Panc1 (cell line): ENCODE results near the gene SPOCK1. TPM values are rescaled to one million over a fixed set of nuclear protein-coding genes. Genes with fewer than 3 reads are reported as not detected.

Experiments
- ATAC-seq: fragments of 200-7000 bp; cut with Tn5 transposase; 2 replicates; pipeline ENCODE4 v1.9.1; 2020; ENCODE audit warnings: mild to moderate bottlenecking, moderate library complexity
- BruUV-seq: library from RNA; stranded (reverse); fragments of 400-500 nt; replicated peaks from 2 replicates; lab custom pipeline; 2021; lab: Mats Ljungman, UMichigan
- CTCF ChIA-PET: fragments of 300-600 bp; sonication (Branson Sonifier 250); formaldehyde crosslinking; loops from one replicate; lab custom pipeline; 2022; ENCODE audit warnings: antibody characterized with exemption; lab: Charles Lee
- POLR2A ChIA-PET: fragments of 300-600 bp; sonication (Branson Sonifier 250); formaldehyde crosslinking; loops from one replicate; lab custom pipeline; 2022; ENCODE audit warnings: antibody characterized with exemption; lab: Charles Lee
- DNase-seq: peaks from one replicate; pipeline ENCODE4 v3.0.0-alpha.2; 2010; ENCODE audit warnings: low read depth, low spot score
- H3K27ac ChIP-seq: 2 replicates; pipeline ENCODE4 v1.5.1; 2011; ENCODE audit warnings: mild to moderate bottlenecking, low read length, inconsistent platforms
- H3K27me3 ChIP-seq: fragments of 200-500 bp; sonication (Bioruptor generic); 2 replicates; pipeline ENCODE4 v1.6.0; 2014; ENCODE audit warnings: low read length, inconsistent platforms; ENCODE audit not compliant: control insufficient read depth, insufficient read depth
- H3K36me3 ChIP-seq: fragments of 200-500 bp; sonication (Bioruptor generic); 2 replicates; pipeline ENCODE4 v1.5.1; 2014; ENCODE audit warnings: inconsistent platforms, mild to moderate bottlenecking, low read length, moderate library complexity; ENCODE audit not compliant: control insufficient read depth, insufficient read depth
- H3K4me1 ChIP-seq: 2 replicates; pipeline ENCODE4 v1.5.1; 2011; ENCODE audit warnings: inconsistent platforms, mild to moderate bottlenecking, low read length, moderate library complexity; ENCODE audit not compliant: control insufficient read depth, insufficient read depth
- H3K4me3 ChIP-seq, 2 experiments: 2 replicates each; pipeline ENCODE4 v1.5.1; 2011 to 2012; ENCODE audit warnings: low read depth in 2 of 2, low read length in 2 of 2, mild to moderate bottlenecking in 2 of 2, inconsistent platforms in 1 of 2, moderate library complexity in 1 of 2
- H3K9me3 ChIP-seq: fragments of 200-500 bp; sonication (Bioruptor generic); 2 replicates; pipeline ENCODE4 v1.5.1; 2014; ENCODE audit warnings: low read depth, mild to moderate bottlenecking, inconsistent platforms, low read length, moderate library complexity; ENCODE audit not compliant: control insufficient read depth, insufficient read depth
- POLR2AphosphoS5 ChIP-seq: IDR thresholded peaks from 2 replicates; pipeline ENCODE4 v1.6.1; 2012; ENCODE audit warnings: mild to moderate bottlenecking, low read depth, low read length, moderate library complexity
- SIN3A ChIP-seq: IDR thresholded peaks from 2 replicates; pipeline ENCODE4 v1.6.1; 2012; ENCODE audit warnings: low read depth, mild to moderate bottlenecking, low read length, moderate library complexity, borderline replicate concordance; ENCODE audit not compliant: insufficient read depth
- TCF7L2 ChIP-seq: IDR thresholded peaks from 2 replicates; pipeline ENCODE4 v1.6.1; 2011; ENCODE audit warnings: mild to moderate bottlenecking, low read depth, low read length, inconsistent platforms
- in situ Hi-C: cut with HindIII; loops from 2 replicates; pipeline ENCODE4 v1.10.0; 2016; ENCODE audit warnings: low sequenced_read_pairs, low pct_unique_long_range_greater_than_20kb
- intact Hi-C: fragments of 100-400 bp; cut with micrococcal nuclease; formaldehyde crosslinking; loops from one replicate; pipeline ENCODE4 v1.10.0; 2022; ENCODE audit not compliant: unreplicated experiment
- total RNA-seq: library from RNA; stranded (reverse); gene quantifications from one replicate; pipeline ENCODE4 v1.2.1, GENCODE V29; 2021; ENCODE audit not compliant: unreplicated experiment
- TF ChIP-seq, protein P1 (sequence below): fragments of 450-650 bp; IDR thresholded peaks from 2 replicates; pipeline ENCODE4 v1.5.1; 2017; ENCODE audit warnings: mild to moderate bottlenecking
- TF ChIP-seq, protein P2 (sequence below), 2 experiments: IDR thresholded peaks; 2 replicates each; pipeline ENCODE4 v1.6.1; 2011 to 2012; ENCODE audit warnings: low read depth in 2 of 2, control low read depth in 1 of 2, low read length in 1 of 2, mild to moderate bottlenecking in 1 of 2, moderate library complexity in 1 of 2; ENCODE audit not compliant: insufficient read depth in 1 of 2

The SPOCK1 gene
- total RNA-seq, 1 experiment from 2014 or later = 15.6 TPM

- no TSS peak for BruUV-seq
- Histone ChIP-seq H3K27ac (no peak overlapping the region), H3K36me3 (no peaks in the 10 kb centered on the region), H3K4me3 (no peak overlapping the region), H3K27me3 (no peaks in the 10 kb centered on the region), H3K9me3 (no peaks in the 10 kb centered on the region), H3K4me1 (no peaks in the 10 kb centered on the region)
- ATAC-seq = no peak
- in situ Hi-C loops (no loop called here), intact Hi-C loops (no loop called here)
- ChIA-PET CTCF (no interaction called here), POLR2A (no interaction called here)
- TF ChIP-seq, protein P1, sequence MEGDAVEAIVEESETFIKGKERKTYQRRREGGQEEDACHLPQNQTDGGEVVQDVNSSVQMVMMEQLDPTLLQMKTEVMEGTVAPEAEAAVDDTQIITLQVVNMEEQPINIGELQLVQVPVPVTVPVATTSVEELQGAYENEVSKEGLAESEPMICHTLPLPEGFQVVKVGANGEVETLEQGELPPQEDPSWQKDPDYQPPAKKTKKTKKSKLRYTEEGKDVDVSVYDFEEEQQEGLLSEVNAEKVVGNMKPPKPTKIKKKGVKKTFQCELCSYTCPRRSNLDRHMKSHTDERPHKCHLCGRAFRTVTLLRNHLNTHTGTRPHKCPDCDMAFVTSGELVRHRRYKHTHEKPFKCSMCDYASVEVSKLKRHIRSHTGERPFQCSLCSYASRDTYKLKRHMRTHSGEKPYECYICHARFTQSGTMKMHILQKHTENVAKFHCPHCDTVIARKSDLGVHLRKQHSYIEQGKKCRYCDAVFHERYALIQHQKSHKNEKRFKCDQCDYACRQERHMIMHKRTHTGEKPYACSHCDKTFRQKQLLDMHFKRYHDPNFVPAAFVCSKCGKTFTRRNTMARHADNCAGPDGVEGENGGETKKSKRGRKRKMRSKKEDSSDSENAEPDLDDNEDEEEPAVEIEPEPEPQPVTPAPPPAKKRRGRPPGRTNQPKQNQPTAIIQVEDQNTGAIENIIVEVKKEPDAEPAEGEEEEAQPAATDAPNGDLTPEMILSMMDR = no peak
- TF ChIP-seq SIN3A = no peak
- TF ChIP-seq, protein P2, sequence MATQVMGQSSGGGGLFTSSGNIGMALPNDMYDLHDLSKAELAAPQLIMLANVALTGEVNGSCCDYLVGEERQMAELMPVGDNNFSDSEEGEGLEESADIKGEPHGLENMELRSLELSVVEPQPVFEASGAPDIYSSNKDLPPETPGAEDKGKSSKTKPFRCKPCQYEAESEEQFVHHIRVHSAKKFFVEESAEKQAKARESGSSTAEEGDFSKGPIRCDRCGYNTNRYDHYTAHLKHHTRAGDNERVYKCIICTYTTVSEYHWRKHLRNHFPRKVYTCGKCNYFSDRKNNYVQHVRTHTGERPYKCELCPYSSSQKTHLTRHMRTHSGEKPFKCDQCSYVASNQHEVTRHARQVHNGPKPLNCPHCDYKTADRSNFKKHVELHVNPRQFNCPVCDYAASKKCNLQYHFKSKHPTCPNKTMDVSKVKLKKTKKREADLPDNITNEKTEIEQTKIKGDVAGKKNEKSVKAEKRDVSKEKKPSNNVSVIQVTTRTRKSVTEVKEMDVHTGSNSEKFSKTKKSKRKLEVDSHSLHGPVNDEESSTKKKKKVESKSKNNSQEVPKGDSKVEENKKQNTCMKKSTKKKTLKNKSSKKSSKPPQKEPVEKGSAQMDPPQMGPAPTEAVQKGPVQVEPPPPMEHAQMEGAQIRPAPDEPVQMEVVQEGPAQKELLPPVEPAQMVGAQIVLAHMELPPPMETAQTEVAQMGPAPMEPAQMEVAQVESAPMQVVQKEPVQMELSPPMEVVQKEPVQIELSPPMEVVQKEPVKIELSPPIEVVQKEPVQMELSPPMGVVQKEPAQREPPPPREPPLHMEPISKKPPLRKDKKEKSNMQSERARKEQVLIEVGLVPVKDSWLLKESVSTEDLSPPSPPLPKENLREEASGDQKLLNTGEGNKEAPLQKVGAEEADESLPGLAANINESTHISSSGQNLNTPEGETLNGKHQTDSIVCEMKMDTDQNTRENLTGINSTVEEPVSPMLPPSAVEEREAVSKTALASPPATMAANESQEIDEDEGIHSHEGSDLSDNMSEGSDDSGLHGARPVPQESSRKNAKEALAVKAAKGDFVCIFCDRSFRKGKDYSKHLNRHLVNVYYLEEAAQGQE (IDR thresholded peaks at IDR 0.05; ENCODE audit: insufficient read depth in 1 of 2, low read depth in 2 of 2, low read length in 1 of 2) = no peak
- TF ChIP-seq POLR2AphosphoS5 = no peak
- TF ChIP-seq TCF7L2 = no peak
- no peak for DNase-seq
These were observed 262.1 kb downstream of the SPOCK1 start for GRCh38 chr5:137236849-137237507.

- CTCF ChIA-PET = no interaction called here
- Histone ChIP-seq H3K4me3 (no peak overlapping the region), H3K9me3 (no peaks in the 10 kb centered on the region), H3K27ac (no peak overlapping the region), H3K4me1 (no peaks in the 10 kb centered on the region), H3K27me3 (no peaks in the 10 kb centered on the region), H3K36me3 (no peaks in the 10 kb centered on the region)
- ATAC-seq (no peak), DNase-seq (no peak)
- BruUV-seq = no TSS peak
- intact Hi-C loops = no loop called here
- TF ChIP-seq, protein P2 (IDR thresholded peaks at IDR 0.05; ENCODE audit: insufficient read depth in 1 of 2, low read depth in 2 of 2, low read length in 1 of 2) = no peak
- TF ChIP-seq, protein P1 = no peak
- TF ChIP-seq POLR2AphosphoS5 = no peak
- TF ChIP-seq SIN3A = no peak
- no peak for TF ChIP-seq TCF7L2
- in situ Hi-C loops = no loop called here
- POLR2A ChIA-PET = no interaction called here
These were observed 262.9 kb downstream of the SPOCK1 start for GRCh38 chr5:137236252-137236651.
